GM23248 (cell line): ENCODE data around the gene FSTL4. TPM values are rescaled to one million over a fixed set of nuclear protein-coding genes. Genes with fewer than 3 reads are reported as not detected.

Experiments used
- DNase-seq: peaks from one replicate; pipeline ENCODE4 v3.0.0-alpha.2; 2015
- H2AFZ ChIP-seq: fragments of 200-600 bp; sonication (generic); 2 replicates; pipeline ENCODE4 v1.6.1; 2016; ENCODE audit warnings: antibody characterized with exemption
- H3F3A ChIP-seq: fragments of 200-600 bp; sonication (generic); 2 replicates; pipeline ENCODE4 v1.6.1; 2016; ENCODE audit warnings: mild to moderate bottlenecking, antibody characterized with exemption, mixed run types; ENCODE audit not compliant: insufficient read depth
- H3K27ac ChIP-seq: fragments of 200-600 bp; sonication (generic); 2 replicates; pipeline ENCODE4 v1.5.1; 2016; ENCODE audit warnings: mild to moderate bottlenecking
- H3K27me3 ChIP-seq: fragments of 200-600 bp; sonication (generic); replicated peaks from 2 replicates; pipeline ENCODE4 v1.6.1; 2016; ENCODE audit warnings: mild to moderate bottlenecking; ENCODE audit not compliant: insufficient read depth
- H3K36me3 ChIP-seq: fragments of 200-600 bp; sonication (generic); 2 replicates; pipeline ENCODE4 v1.6.1; 2016; ENCODE audit warnings: low read depth, mild to moderate bottlenecking
- H3K4me1 ChIP-seq: fragments of 200-600 bp; sonication (generic); 2 replicates; pipeline ENCODE4 v1.6.1; 2016; ENCODE audit warnings: mild to moderate bottlenecking; ENCODE audit not compliant: insufficient read depth
- H3K4me2 ChIP-seq: fragments of 200-600 bp; sonication (generic); one replicate; pipeline ENCODE4 v1.6.1; 2016; ENCODE audit warnings: mild to moderate bottlenecking; ENCODE audit not compliant: unreplicated experiment
- H3K4me3 ChIP-seq: fragments of 200-600 bp; sonication (generic); 2 replicates; pipeline ENCODE4 v1.5.1; 2016; ENCODE audit warnings: mild to moderate bottlenecking
- H3K79me2 ChIP-seq: fragments of 200-600 bp; sonication (generic); 2 replicates; pipeline ENCODE4 v1.6.1; 2016; ENCODE audit warnings: mild to moderate bottlenecking; ENCODE audit not compliant: insufficient read depth
- H3K9ac ChIP-seq: fragments of 200-600 bp; sonication (generic); 2 replicates; pipeline ENCODE4 v1.6.1; 2016; ENCODE audit warnings: mild to moderate bottlenecking
- H3K9me2 ChIP-seq: fragments of 200-600 bp; sonication (generic); 2 replicates; pipeline ENCODE4 v1.6.1; 2016; ENCODE audit warnings: mixed run types, mild to moderate bottlenecking, moderate library complexity; ENCODE audit not compliant: insufficient read depth
- H3K9me3 ChIP-seq: fragments of 200-600 bp; sonication (generic); one replicate; pipeline ENCODE4 v1.6.1; 2017; ENCODE audit warnings: low read depth
- H4K20me1 ChIP-seq: fragments of 200-600 bp; sonication (generic); 2 replicates; pipeline ENCODE4 v1.6.0; 2016; ENCODE audit not compliant: insufficient read depth
- EZH2 ChIP-seq: fragments of 200-600 bp; sonication (generic); IDR thresholded peaks from 2 replicates; pipeline ENCODE4 v1.6.1; 2018; ENCODE audit warnings: antibody characterized with exemption, mild to moderate bottlenecking; ENCODE audit not compliant: insufficient read depth, poor library complexity, severe bottlenecking
- EZH2phosphoT487 ChIP-seq: fragments of 200-600 bp; sonication (generic); IDR thresholded peaks from 2 replicates; pipeline ENCODE4 v1.6.1; 2018; ENCODE audit warnings: antibody characterized with exemption, moderate library complexity, mild to moderate bottlenecking, low read depth; ENCODE audit not compliant: insufficient read depth
- WGBS, 2 experiments: methylation state at CpG; one replicate each; pipeline ENCODE4 v1.1.6; 2015 to 2017; ENCODE audit warnings: low lambda C conversion rate in 2 of 2, low coverage in 1 of 2; ENCODE audit errors: missing lambda C conversion rate in 2 of 2; 5-methylcytosine and 5-hydroxymethylcytosine counted together
- in situ Hi-C: fragments of 300-500 bp; cut with MboI; formaldehyde crosslinking; loops from 2 replicates; pipeline ENCODE4 v1.15.0; 2020
- polyA plus RNA-seq: library from polyadenylated mRNA; unstranded; fragments of >200 nt; fragmentation: Nextera tagmentation; extraction: Ambion mirVana; gene quantifications from 2 replicates; pipeline ENCODE4 v1.2.1, GENCODE V29; 2016
- total RNA-seq: library from RNA; depleted of rRNA; stranded (reverse); fragments of >200 nt; shearing (Covaris generic); gene quantifications from 2 replicates; pipeline ENCODE4 v1.2.3, GENCODE V29; 2014

Gene FSTL4
- total and polyA plus RNA-seq, 2 experiments from 2014 or later, result not detected

GRCh38 chr5:133354323-133355185, 257.8 kb downstream of the FSTL4 start:
- Histone ChIP-seq H3K9me3 (no peaks in the 10 kb centered on the region), H3K9me2 (no peaks in the 10 kb centered on the region), H3K9ac (no peak overlapping the region), H3K36me3 (no peaks in the 10 kb centered on the region), H3K27ac (no peak overlapping the region), H4K20me1 (no peaks in the 10 kb centered on the region), H3F3A (no peaks in the 10 kb centered on the region), H3K4me3 (no peak overlapping the region), H2AFZ (no peak overlapping the region), H3K4me1 (no peaks in the 10 kb centered on the region), H3K27me3 (no peaks in the 10 kb centered on the region), H3K4me2 (no peak overlapping the region), H3K79me2 (no peaks in the 10 kb centered on the region)
- no peak for DNase-seq
- in situ Hi-C loops, result no loop called here
- no peak for TF ChIP-seq EZH2
- TF ChIP-seq EZH2phosphoT487, result no peak
- 45 to 48% methylated on average over 8 to 9 of the region's 9 CpGs for WGBS, 2 experiments

- Histone ChIP-seq H3K79me2 (no peaks in the 10 kb centered on the region), H3K36me3 (no peaks in the 10 kb centered on the region), H3K4me1 (no peaks in the 10 kb centered on the region), H3K4me2 (no peak overlapping the region), H4K20me1 (no peaks in the 10 kb centered on the region), H3K4me3 (no peak overlapping the region), H2AFZ (no peak overlapping the region), H3K27ac (no peak overlapping the region), H3K27me3 (no peaks in the 10 kb centered on the region), H3K9me2 (no peaks in the 10 kb centered on the region), H3K9me3 (no peaks in the 10 kb centered on the region), H3F3A (no peaks in the 10 kb centered on the region), H3K9ac (no peak overlapping the region)
- TF ChIP-seq EZH2phosphoT487 (no peak), EZH2 (no peak)
- in situ Hi-C loops, result no loop called here
- no peak for DNase-seq
- WGBS, 2 experiments, result 48 to 53% methylated on average over 8 of the region's 8 CpGs
These were observed 258.6 kb downstream of the FSTL4 start for GRCh38 chr5:133353741-133354140.

DNA sequence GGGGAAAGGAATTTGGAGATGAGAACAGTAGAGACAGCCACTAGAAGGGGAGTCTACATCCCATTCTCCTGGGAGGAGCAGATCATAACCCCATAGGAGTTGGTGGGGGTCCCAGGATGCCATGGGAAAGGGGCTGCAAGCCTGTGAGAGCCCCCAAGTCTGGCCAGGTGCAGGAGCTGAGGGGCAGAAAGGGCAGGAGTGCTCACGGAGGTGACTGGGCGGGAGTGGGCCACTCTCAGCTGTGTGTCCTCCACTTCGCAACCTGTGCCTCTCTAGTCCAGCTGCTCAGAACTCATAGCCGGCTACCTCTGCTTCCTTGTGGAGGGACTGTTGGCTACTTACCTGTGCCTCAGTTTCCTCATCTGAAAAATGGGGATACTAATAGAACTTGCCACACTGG, 263.9 kb downstream of the FSTL4 start:
- Histone ChIP-seq H3K79me2 (no peaks in the 10 kb centered on the region), H3K9me2 (no peaks in the 10 kb centered on the region), H3K4me2 (no peak overlapping the region), H3F3A (no peaks in the 10 kb centered on the region), H3K4me3 (no peak overlapping the region), H3K27ac (no peak overlapping the region), H2AFZ (no peak overlapping the region), H3K9me3 (no peaks in the 10 kb centered on the region), H3K27me3 (peaks cover 6% of the 10 kb centered on the region), H3K4me1 (no peaks in the 10 kb centered on the region), H3K9ac (no peak overlapping the region), H3K36me3 (no peaks in the 10 kb centered on the region), H4K20me1 (no peaks in the 10 kb centered on the region)
- in situ Hi-C loops, result no loop called here
- 47 to 56% methylated on average over 4 of the region's 4 CpGs for WGBS, 2 experiments
- DNase-seq, result no peak
- TF ChIP-seq EZH2phosphoT487 (no peak), EZH2 (no peak)

DNA sequence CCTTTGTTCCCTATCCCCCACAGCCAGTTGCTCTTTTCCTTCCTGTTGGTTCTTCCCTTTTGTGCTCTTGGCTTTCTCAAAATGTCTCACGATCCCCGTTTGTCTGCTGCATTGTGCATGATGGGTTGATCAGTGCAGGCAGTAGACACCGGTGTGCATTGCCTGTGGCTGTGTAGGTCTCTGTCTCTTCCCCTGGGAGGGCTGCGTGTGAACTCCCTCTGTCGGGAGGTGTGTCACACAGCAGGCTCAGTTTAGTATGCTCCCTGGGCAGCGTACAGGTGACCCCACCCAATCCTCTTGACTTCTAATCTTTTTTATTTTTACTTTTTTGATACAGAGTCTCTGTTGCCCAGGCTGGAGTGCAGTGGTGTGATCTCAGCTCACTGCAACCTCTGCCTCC, 265.3 kb downstream of the FSTL4 start:
- Histone ChIP-seq H3K36me3 (no peaks in the 10 kb centered on the region), H3K4me1 (no peaks in the 10 kb centered on the region), H3K9me2 (no peaks in the 10 kb centered on the region), H3K79me2 (no peaks in the 10 kb centered on the region), H3K4me2 (no peak overlapping the region), H3K27ac (no peak overlapping the region), H3K9me3 (no peaks in the 10 kb centered on the region), H3K4me3 (no peak overlapping the region), H3K9ac (no peak overlapping the region), H2AFZ (no peak overlapping the region), H4K20me1 (no peaks in the 10 kb centered on the region), H3F3A (no peaks in the 10 kb centered on the region), H3K27me3 (peaks cover 6% of the 10 kb centered on the region)
- 48 to 55% methylated on average over 6 of the region's 6 CpGs for WGBS, 2 experiments
- in situ Hi-C loops, result no loop called here
- TF ChIP-seq EZH2, result no peak
- DNase-seq, result no peak
